Measurements from ENCODE around the gene SMIM23.

DNA sequence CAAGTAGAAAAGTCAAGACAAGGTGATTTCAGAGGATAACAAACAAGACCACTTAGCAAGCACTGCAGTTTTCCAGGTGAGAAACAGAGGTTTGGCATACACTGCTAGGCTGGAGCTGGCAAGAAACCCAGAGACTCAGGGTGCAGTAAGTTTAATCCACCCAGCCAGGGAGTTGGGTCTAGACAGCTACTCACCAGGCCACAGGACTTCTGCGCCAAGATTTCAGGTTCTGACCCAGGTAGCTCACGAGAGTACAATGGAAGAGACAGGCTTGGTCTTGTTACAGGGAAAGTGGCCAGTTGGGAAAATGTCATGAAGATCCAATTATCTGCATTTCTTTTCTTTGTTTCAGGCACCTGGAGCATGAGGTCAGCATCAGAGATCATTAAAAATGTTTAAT is 9.8 kb downstream of the SMIM23 start:
- TF ChIP-seq, protein P1, sequence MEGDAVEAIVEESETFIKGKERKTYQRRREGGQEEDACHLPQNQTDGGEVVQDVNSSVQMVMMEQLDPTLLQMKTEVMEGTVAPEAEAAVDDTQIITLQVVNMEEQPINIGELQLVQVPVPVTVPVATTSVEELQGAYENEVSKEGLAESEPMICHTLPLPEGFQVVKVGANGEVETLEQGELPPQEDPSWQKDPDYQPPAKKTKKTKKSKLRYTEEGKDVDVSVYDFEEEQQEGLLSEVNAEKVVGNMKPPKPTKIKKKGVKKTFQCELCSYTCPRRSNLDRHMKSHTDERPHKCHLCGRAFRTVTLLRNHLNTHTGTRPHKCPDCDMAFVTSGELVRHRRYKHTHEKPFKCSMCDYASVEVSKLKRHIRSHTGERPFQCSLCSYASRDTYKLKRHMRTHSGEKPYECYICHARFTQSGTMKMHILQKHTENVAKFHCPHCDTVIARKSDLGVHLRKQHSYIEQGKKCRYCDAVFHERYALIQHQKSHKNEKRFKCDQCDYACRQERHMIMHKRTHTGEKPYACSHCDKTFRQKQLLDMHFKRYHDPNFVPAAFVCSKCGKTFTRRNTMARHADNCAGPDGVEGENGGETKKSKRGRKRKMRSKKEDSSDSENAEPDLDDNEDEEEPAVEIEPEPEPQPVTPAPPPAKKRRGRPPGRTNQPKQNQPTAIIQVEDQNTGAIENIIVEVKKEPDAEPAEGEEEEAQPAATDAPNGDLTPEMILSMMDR (conservative IDR thresholded peaks at IDR 0.05 in 1 of 2, IDR thresholded peaks at IDR 0.05 in 1 of 2; ENCODE audit: extremely low read depth in 1 of 2, insufficient read depth in 1 of 2, low read depth in 1 of 2, low read length in 2 of 2), result no peak
- no peak for TF ChIP-seq EZH2 (IDR thresholded peaks at IDR 0.05; ENCODE audit: borderline replicate concordance, low read length)
